MM.1S (cell line): Measurements from ENCODE around the gene MS4A18.

Source experiments
- DNase-seq: peaks from one replicate; pipeline ENCODE4 v3.0.0-alpha.2; 2015
- H2AFZ ChIP-seq: fragments of 300-600 bp; sonication (generic); 2 replicates; pipeline ENCODE4 v1.6.0; 2016; ENCODE audit warnings: antibody characterized with exemption, low read length
- H3F3A ChIP-seq: fragments of 300-600 bp; sonication (generic); 2 replicates; pipeline ENCODE4 v1.6.1; 2016; ENCODE audit warnings: mild to moderate bottlenecking, antibody characterized with exemption, low read length, moderate library complexity, mixed read lengths; ENCODE audit not compliant: insufficient read depth
- H3K27ac ChIP-seq: fragments of 300-600 bp; sonication (generic); 2 replicates; pipeline ENCODE4 v1.5.1; 2016; ENCODE audit warnings: mild to moderate bottlenecking, low read length
- H3K27me3 ChIP-seq: fragments of 300-600 bp; sonication (generic); replicated peaks from 2 replicates; pipeline ENCODE4 v1.6.0; 2016; ENCODE audit warnings: low read length; ENCODE audit not compliant: insufficient read depth
- H3K36me3 ChIP-seq: fragments of 300-600 bp; sonication (generic); replicated peaks from 2 replicates; pipeline ENCODE4 v1.6.1; 2016; ENCODE audit warnings: mild to moderate bottlenecking, low read length, mixed read lengths; ENCODE audit not compliant: insufficient read depth
- H3K4me1 ChIP-seq: fragments of 300-600 bp; sonication (generic); 2 replicates; pipeline ENCODE4 v1.6.1; 2016; ENCODE audit warnings: low read length, mixed read lengths
- H3K4me2 ChIP-seq: fragments of 300-600 bp; sonication (generic); 2 replicates; pipeline ENCODE4 v1.6.0; 2016; ENCODE audit warnings: low read depth, low read length
- H3K4me3 ChIP-seq: fragments of 300-600 bp; sonication (generic); 2 replicates; pipeline ENCODE4 v1.5.1; 2016; ENCODE audit warnings: low read length, mixed read lengths
- H3K79me2 ChIP-seq: fragments of 300-600 bp; sonication (generic); 2 replicates; pipeline ENCODE4 v1.6.1; 2016; ENCODE audit warnings: mixed run types, low read length, mixed read lengths
- H3K9ac ChIP-seq: fragments of 300-600 bp; sonication (generic); 2 replicates; pipeline ENCODE4 v1.6.1; 2016; ENCODE audit warnings: low read length, mixed read lengths
- H3K9me2 ChIP-seq: fragments of 300-600 bp; sonication (generic); replicated peaks from 2 replicates; pipeline ENCODE4 v1.6.1; 2016; ENCODE audit warnings: mild to moderate bottlenecking, low read length, mixed read lengths; ENCODE audit not compliant: insufficient read depth
- H3K9me3 ChIP-seq: fragments of 300-600 bp; sonication (generic); replicated peaks from 2 replicates; pipeline ENCODE4 v1.6.1; 2016; ENCODE audit warnings: mild to moderate bottlenecking, low read length, mixed read lengths; ENCODE audit not compliant: insufficient read depth
- H4K20me1 ChIP-seq: fragments of 300-600 bp; sonication (generic); 2 replicates; pipeline ENCODE4 v1.6.1; 2016; ENCODE audit warnings: mild to moderate bottlenecking, low read length, moderate library complexity, mixed read lengths; ENCODE audit not compliant: insufficient read depth
- EZH2 ChIP-seq: fragments of 300-600 bp; sonication (generic); optimal IDR thresholded peaks from 2 replicates; pipeline ENCODE3; 2017; ENCODE audit warnings: low read depth, mild to moderate bottlenecking, antibody characterized with exemption, low read length, mixed read lengths
- EZH2phosphoT487 ChIP-seq: fragments of 300-600 bp; sonication (generic); IDR thresholded peaks from 2 replicates; pipeline ENCODE4 v1.6.1; 2018; ENCODE audit warnings: antibody characterized with exemption, low read length
- TF ChIP-seq, protein P1 (sequence below): fragments of 300-600 bp; sonication (generic); IDR thresholded peaks from 2 replicates; pipeline ENCODE4 v1.5.1; 2016; ENCODE audit warnings: antibody characterized with exemption, low read length, mixed read lengths

Gene MS4A18

GRCh38 chr11:60786811-60787567 lies 62.5 kb downstream of the MS4A18 start:
- no peak overlapping the region for H3K9ac ChIP-seq
- no peaks in the 10 kb centered on the region for H3K4me1 ChIP-seq
- no peak overlapping the region for H2AFZ ChIP-seq
- H3K27me3 ChIP-seq, result no peaks in the 10 kb centered on the region
- TF ChIP-seq, protein P1, sequence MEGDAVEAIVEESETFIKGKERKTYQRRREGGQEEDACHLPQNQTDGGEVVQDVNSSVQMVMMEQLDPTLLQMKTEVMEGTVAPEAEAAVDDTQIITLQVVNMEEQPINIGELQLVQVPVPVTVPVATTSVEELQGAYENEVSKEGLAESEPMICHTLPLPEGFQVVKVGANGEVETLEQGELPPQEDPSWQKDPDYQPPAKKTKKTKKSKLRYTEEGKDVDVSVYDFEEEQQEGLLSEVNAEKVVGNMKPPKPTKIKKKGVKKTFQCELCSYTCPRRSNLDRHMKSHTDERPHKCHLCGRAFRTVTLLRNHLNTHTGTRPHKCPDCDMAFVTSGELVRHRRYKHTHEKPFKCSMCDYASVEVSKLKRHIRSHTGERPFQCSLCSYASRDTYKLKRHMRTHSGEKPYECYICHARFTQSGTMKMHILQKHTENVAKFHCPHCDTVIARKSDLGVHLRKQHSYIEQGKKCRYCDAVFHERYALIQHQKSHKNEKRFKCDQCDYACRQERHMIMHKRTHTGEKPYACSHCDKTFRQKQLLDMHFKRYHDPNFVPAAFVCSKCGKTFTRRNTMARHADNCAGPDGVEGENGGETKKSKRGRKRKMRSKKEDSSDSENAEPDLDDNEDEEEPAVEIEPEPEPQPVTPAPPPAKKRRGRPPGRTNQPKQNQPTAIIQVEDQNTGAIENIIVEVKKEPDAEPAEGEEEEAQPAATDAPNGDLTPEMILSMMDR, result no peak
- no peaks in the 10 kb centered on the region for H3K79me2 ChIP-seq
- H3K9me3 ChIP-seq, result no peaks in the 10 kb centered on the region
- no peaks in the 10 kb centered on the region for H3F3A ChIP-seq
- H3K9me2 ChIP-seq, result no peaks in the 10 kb centered on the region
- H4K20me1 ChIP-seq, result no peaks in the 10 kb centered on the region
- no peak overlapping the region for H3K27ac ChIP-seq
- no peak overlapping the region for H3K4me2 ChIP-seq
- DNase-seq, result no peak
- H3K36me3 ChIP-seq, result no peaks in the 10 kb centered on the region
- no peak overlapping the region for H3K4me3 ChIP-seq

GRCh38 chr11:60788401-60789125 lies 64.0 kb downstream of the MS4A18 start:
- Histone ChIP-seq H3K9ac (no peak overlapping the region), H3K4me1 (no peaks in the 10 kb centered on the region), H3K27me3 (no peaks in the 10 kb centered on the region), H3K4me3 (no peak overlapping the region), H3K27ac (no peak overlapping the region), H3K36me3 (no peaks in the 10 kb centered on the region), H3K79me2 (no peaks in the 10 kb centered on the region), H3F3A (no peaks in the 10 kb centered on the region), H4K20me1 (no peaks in the 10 kb centered on the region), H3K9me3 (no peaks in the 10 kb centered on the region), H3K9me2 (no peaks in the 10 kb centered on the region), H3K4me2 (no peak overlapping the region), H2AFZ (no peak overlapping the region)
- DNase-seq, result no peak
- TF ChIP-seq EZH2 (no peak), EZH2phosphoT487 (no peak)
- TF ChIP-seq, protein P1, result no peak

DNA sequence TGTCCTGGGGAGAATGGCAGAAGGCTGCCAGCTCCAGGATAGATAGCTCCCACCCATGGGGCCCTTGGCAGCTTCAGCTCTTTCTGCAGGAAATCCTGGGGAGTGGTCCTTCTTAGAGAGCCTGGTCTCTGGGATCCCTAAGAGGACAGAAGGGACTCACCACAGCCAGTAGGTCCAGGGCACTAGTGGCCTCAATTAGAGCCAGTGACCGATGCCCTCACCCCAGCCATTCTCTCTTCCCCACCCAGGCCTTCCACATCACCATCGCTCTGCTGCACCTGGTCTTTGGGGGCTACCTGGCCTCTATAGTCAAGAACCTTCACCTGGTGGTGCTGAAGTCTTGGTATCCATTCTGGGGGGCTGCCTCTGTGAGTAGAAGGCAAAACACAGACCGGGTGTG lies 66.2 kb downstream of the MS4A18 start:
- no peaks in the 10 kb centered on the region for H3F3A ChIP-seq

More for the DNA sequence above, 66.2 kb downstream of the MS4A18 start:
- TF ChIP-seq, protein P1, result no peak
- Histone ChIP-seq H3K4me3 (no peak overlapping the region), H4K20me1 (no peaks in the 10 kb centered on the region), H3K9me2 (no peaks in the 10 kb centered on the region), H2AFZ (no peak overlapping the region), H3K9ac (no peak overlapping the region), H3K27me3 (no peaks in the 10 kb centered on the region), H3K27ac (no peak overlapping the region), H3K4me2 (no peak overlapping the region), H3K79me2 (no peaks in the 10 kb centered on the region), H3K36me3 (no peaks in the 10 kb centered on the region), H3K9me3 (no peaks in the 10 kb centered on the region), H3K4me1 (no peaks in the 10 kb centered on the region)
- DNase-seq, result no peak
